DND-41 (cell line): ENCODE measurements around the gene PHETA2.
"Not testable (repeated sequence)": the region's sequence is repeated elsewhere in the genome, so short reads cannot be mapped to it uniquely, and the experiment has no call there.

ENCODE experiments used
- ATAC-seq: fragments of 200-7000 bp; cut with Tn5 transposase; 3 replicates; pipeline ENCODE4 v1.9.1; 2021; ENCODE audit warnings: low read depth; ENCODE audit not compliant: insufficient read depth
- DNase-seq: peaks from one replicate; pipeline ENCODE4 v3.0.0-alpha.2; 2020
- H2AFZ ChIP-seq: 2 replicates; pipeline ENCODE4 v1.6.0; 2012; ENCODE audit warnings: low read depth, low read length
- H3K27ac ChIP-seq: 2 replicates; pipeline ENCODE4 v1.5.1; 2012; ENCODE audit warnings: low read length, inconsistent platforms
- H3K27me3 ChIP-seq: fragments of 200-600 bp; sonication (generic); 2 replicates; pipeline ENCODE4 v1.6.0; 2012; ENCODE audit warnings: low read length, mild to moderate bottlenecking, inconsistent platforms; ENCODE audit not compliant: insufficient read depth, poor library complexity
- H3K36me3 ChIP-seq: 2 replicates; pipeline ENCODE4 v1.5.1; 2012; ENCODE audit warnings: low read length, inconsistent platforms; ENCODE audit not compliant: insufficient read depth
- H3K4me1 ChIP-seq: 2 replicates; pipeline ENCODE4 v1.5.1; 2012; ENCODE audit warnings: mild to moderate bottlenecking, low read length; ENCODE audit not compliant: insufficient read depth
- H3K4me2 ChIP-seq: 2 replicates; pipeline ENCODE4 v1.6.0; 2012; ENCODE audit warnings: mild to moderate bottlenecking, moderate library complexity, low read length, inconsistent platforms; ENCODE audit not compliant: insufficient read depth
- H3K4me3 ChIP-seq, 2 experiments: fragments of 200-600 bp in 1 of 2; shearing (Covaris generic) in 1 of 2; 2 replicates each; pipeline ENCODE4 v1.5.1; 2012 to 2016; ENCODE audit warnings: inconsistent platforms in 2 of 2, low read length in 2 of 2, mild to moderate bottlenecking in 2 of 2, low read depth in 1 of 2, moderate library complexity in 1 of 2
- H3K79me2 ChIP-seq: 2 replicates; pipeline ENCODE4 v1.6.0; 2012; ENCODE audit warnings: low read length, inconsistent platforms; ENCODE audit not compliant: insufficient read depth
- H3K9ac ChIP-seq: 2 replicates; pipeline ENCODE4 v1.6.0; 2012; ENCODE audit warnings: low read depth, mild to moderate bottlenecking, inconsistent platforms, low read length, moderate library complexity
- H3K9me3 ChIP-seq: 2 replicates; pipeline ENCODE4 v1.5.1; 2012; ENCODE audit warnings: low read length, moderate library complexity, mild to moderate bottlenecking, inconsistent platforms; ENCODE audit not compliant: insufficient read depth, severe bottlenecking
- H4K20me1 ChIP-seq: 2 replicates; pipeline ENCODE4 v1.6.0; 2012; ENCODE audit warnings: low read length; ENCODE audit not compliant: insufficient read depth
- CTCF ChIP-seq: IDR thresholded peaks from 2 replicates; pipeline ENCODE4 v1.5.1; 2012; ENCODE audit warnings: borderline replicate concordance, low read length, moderate library complexity, mild to moderate bottlenecking; ENCODE audit not compliant: poor library complexity, severe bottlenecking; ENCODE audit errors: extremely low read depth
- EZH2 ChIP-seq: IDR thresholded peaks from 3 replicates; pipeline ENCODE4 v1.6.1; 2012; ENCODE audit warnings: borderline replicate concordance, low read depth, mild to moderate bottlenecking, moderate library complexity, low read length, inconsistent platforms; ENCODE audit not compliant: severe bottlenecking

The PHETA2 gene

GRCh38 chr22:42090596-42091454 lies 16.8 kb downstream of the PHETA2 start, which contains the start of gene NDUFA6:
TSS of gene NDUFA6 (minus strand) at chr22:42090772. CDS start at chr22:42090744, 28 bp downstream.
- Histone ChIP-seq H3K79me2 (peaks cover 43% of the 10 kb centered on the region), H3K27me3 (no peaks in the 10 kb centered on the region), H4K20me1 (peaks cover 8% of the 10 kb centered on the region; the same call in 1 of the 2 replicates), H3K4me2 (peak within 1 kb of the TSS; percentile 88), H3K9ac (peak within 1 kb of the TSS; percentile 79), H3K9me3 (no peaks in the 10 kb centered on the region), H3K27ac (peak within 1 kb of the TSS; percentile 91), H3K4me1 (peaks cover 29% of the 10 kb centered on the region), H3K36me3 (peaks cover 26% of the 10 kb centered on the region), H3K4me3 (peak within 1 kb of the TSS; percentile 81 to 92), H2AFZ (peak within 1 kb of the TSS; percentile 95)
- peak; percentile 99 for DNase-seq
- peak; percentile 95 for ATAC-seq
- no peak for TF ChIP-seq EZH2
- peak; percentile 95 for TF ChIP-seq CTCF

GRCh38 chr22:42091455-42091782 lies 17.4 kb downstream of the PHETA2 start:
- H3K4me2 ChIP-seq = peak overlapping the region; percentile 85
- H3K9ac ChIP-seq = peak overlapping the region; percentile 70
- no peak for ATAC-seq
- H2AFZ ChIP-seq = peak overlapping the region; percentile 86
- H3K9me3 ChIP-seq = no peaks in the 10 kb centered on the region
- peaks cover 29% of the 10 kb centered on the region for H3K4me1 ChIP-seq
- peaks cover 20% of the 10 kb centered on the region for H3K36me3 ChIP-seq
- H4K20me1 ChIP-seq = peaks cover 8% of the 10 kb centered on the region; the same call in 1 of the 2 replicates
- H3K4me3 ChIP-seq = peak overlapping the region; percentile 50 to 92
- peak overlapping the region; percentile 77 for H3K27ac ChIP-seq
- no peaks in the 10 kb centered on the region for H3K27me3 ChIP-seq
- no peak for DNase-seq
- TF ChIP-seq EZH2 = no peak
- TF ChIP-seq CTCF = no peak
- peaks cover 37% of the 10 kb centered on the region for H3K79me2 ChIP-seq

- Histone ChIP-seq H3K4me1 (no peaks in the 10 kb centered on the region), H3K4me3 (no peak overlapping the region), H3K27ac (no peak overlapping the region), H2AFZ (no peak overlapping the region), H3K79me2 (no peaks in the 10 kb centered on the region), H3K4me2 (no peak overlapping the region), H3K9me3 (peaks cover 42% of the 10 kb centered on the region), H4K20me1 (no peaks in the 10 kb centered on the region), H3K36me3 (no peaks in the 10 kb centered on the region; the same call in 1 of the 2 replicates), H3K27me3 (no peaks in the 10 kb centered on the region), H3K9ac (no peak overlapping the region)
- TF ChIP-seq CTCF (no peak), EZH2 (no peak)
- no peak for ATAC-seq
- DNase-seq = no peak
Measured at GRCh38 chr22:42101199-42101598, 27.2 kb downstream of the PHETA2 start.

GRCh38 chr22:42104332-42104860 lies 30.3 kb downstream of the PHETA2 start:
- H2AFZ ChIP-seq, ATAC-seq, H3K27ac ChIP-seq, H3K9ac ChIP-seq, H3K4me2 ChIP-seq, H3K4me3 ChIP-seq, H3K27me3 ChIP-seq, H3K36me3 ChIP-seq, H3K79me2 ChIP-seq, H4K20me1 ChIP-seq, H3K4me1 ChIP-seq, DNase-seq: not testable (repeated sequence)
- peaks cover 43% of the 10 kb centered on the region for H3K9me3 ChIP-seq
